ENCODE data around the gene GKN1.
"Not testable (repeated sequence)": the region's sequence is repeated elsewhere in the genome, so short reads cannot be mapped to it uniquely, and the experiment has no call there.

The GKN1 gene, protein sequence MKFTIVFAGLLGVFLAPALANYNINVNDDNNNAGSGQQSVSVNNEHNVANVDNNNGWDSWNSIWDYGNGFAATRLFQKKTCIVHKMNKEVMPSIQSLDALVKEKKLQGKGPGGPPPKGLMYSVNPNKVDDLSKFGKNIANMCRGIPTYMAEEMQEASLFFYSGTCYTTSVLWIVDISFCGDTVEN

GRCh38 chr2:68974251-68974650 lies at the start of gene GKN1:
Gene GKN1 (plus strand): TSS chr2:68974636. CDS start chr2:68974678, 42 bp downstream.
- no peak for DNase-seq (ENCODE audit: low read depth in 2 of 3, low spot score in 2 of 3)

DNA sequence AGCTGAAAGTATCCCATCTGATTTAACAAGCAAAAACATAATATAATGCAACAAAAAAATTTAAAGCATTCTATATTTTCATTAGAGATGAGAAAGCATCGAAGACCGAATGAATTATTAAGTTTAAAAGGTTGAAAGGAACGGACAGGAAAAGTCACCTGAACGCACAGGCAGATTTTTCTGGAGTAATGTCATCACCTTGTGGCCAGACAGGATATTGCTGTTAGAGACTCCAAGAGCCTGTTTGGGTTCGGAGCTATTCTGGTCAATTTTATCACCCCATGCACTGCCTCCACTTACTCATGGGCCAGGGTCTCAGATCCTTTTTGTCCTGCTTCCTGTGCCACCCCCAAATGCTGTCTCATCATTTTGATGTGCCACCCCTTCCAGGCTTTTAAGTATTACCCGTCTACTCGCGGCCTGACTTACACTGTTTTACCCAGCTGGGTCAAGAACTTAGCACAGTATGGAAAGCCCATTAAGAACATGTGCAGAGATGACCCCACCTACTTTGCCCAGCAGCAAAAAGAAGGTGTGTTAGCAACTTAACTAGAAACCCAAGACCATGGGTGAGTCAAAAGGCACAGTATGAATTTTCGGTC lies 49.0 kb upstream of the GKN1 start:
- no peak for DNase-seq (ENCODE audit: low read depth in 2 of 3, low spot score in 2 of 3)

DNA sequence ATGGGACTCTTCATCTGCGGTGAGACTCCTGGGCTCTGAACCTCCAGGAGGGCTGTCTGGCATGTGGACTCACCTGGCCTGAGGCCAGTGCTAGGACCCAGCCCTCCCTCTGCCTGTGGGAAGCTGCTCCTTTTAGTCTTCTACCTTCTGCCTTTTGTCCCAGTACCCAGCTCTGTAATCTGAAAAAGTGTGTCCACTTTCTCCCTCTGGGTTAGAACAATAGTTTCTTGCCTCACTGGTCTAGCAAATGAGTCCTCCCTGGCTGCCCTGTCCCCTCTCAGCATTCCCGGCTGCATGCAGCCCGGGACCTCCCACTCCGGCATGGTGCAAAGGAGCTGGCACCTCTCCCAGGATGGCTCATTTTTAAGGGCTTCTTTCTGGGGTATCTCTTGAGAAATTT lies 47.6 kb upstream of the GKN1 start:
- DNase-seq (ENCODE audit: low read depth in 2 of 3, low spot score in 2 of 3) = no peak

DNA sequence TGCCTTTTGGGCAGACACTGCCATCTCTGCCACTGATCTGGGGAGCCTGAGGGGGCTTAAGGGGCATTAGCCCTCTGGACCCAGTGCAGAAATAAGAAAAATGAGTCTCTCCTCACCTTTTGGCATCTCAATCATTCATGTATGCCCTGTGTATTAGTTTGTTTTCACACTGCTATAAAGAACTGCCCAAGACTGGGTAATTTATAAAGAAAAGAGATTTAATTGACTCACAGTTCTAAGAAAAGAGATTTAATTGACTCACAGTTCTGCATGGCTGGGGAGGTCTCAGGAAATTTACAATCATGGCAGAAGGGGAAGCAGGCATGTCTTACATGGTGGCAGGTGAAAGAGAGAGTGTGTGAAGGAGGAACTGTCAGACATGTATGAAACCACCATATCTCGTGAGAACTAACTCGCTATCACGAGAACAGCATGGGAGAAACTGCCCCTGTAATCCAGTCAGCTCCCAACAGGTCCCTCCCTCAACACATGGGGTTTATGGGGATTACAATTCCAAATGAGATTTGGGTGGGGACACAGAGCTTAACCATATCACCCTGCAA lies 43.2 kb upstream of the GKN1 start:
- DNase-seq (ENCODE audit: low read depth in 2 of 3, low spot score in 2 of 3) = no peak

DNA sequence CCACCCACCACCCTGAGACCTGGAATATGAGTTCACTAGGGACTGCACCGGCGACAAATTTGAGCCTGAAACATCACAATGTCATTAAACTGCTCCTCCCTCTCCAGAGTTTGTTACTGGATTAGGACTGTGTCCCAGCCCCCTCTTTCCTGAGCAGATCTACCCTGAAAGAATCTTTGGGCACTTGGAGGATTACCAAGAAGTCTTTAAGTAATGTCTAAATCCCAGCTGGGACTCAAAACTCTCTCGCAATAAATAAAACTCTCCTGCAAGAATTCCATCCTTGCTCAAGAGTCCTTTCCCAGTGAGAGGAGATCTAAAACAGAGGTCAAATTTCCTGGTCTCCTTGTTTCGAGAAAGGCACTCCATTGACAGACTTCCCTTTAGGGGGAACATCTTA lies 42.6 kb upstream of the GKN1 start:
- DNase-seq (ENCODE audit: low read depth in 2 of 3, low spot score in 2 of 3) = no peak

GRCh38 chr2:68932402-68932801 lies 42.0 kb upstream of the GKN1 start:
- no peak for DNase-seq (ENCODE audit: low read depth in 2 of 3, low spot score in 2 of 3)

GRCh38 chr2:68934021-68934420 lies 40.4 kb upstream of the GKN1 start:
- DNase-seq (ENCODE audit: low read depth in 2 of 3, low spot score in 2 of 3) = no peak

GRCh38 chr2:68935471-68935870 lies 39.0 kb upstream of the GKN1 start:
- DNase-seq (ENCODE audit: low read depth in 2 of 3, low spot score in 2 of 3) = no peak

DNA sequence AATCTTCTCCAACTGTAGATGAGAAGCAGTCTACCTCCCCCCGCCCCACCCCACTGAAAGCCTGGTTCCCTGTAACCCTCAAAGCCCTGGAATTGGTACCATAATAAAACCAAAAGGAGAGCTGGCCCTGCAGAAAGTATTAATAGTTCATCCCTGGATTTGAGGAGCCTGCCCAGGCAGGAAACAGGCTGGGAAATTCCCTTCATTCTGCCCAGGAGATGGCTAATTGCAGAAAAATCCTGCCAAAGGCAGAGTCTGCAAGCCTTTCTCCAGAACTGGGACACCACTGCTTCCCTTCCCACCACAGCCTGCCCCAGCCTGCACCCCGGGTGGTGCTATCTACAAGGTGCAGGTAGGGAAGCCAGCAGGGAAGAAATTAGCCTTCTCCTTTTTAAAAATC lies 38.0 kb upstream of the GKN1 start:
- no peak for DNase-seq (ENCODE audit: low read depth in 2 of 3, low spot score in 2 of 3)

GRCh38 chr2:68936889-68937288 lies 37.5 kb upstream of the GKN1 start:
- DNase-seq (ENCODE audit: low read depth in 2 of 3, low spot score in 2 of 3) = no peak

- DNase-seq (ENCODE audit: low read depth in 2 of 3, low spot score in 2 of 3) = no peak
These were observed 36.9 kb upstream of the GKN1 start for GRCh38 chr2:68937346-68938055.

GRCh38 chr2:68938938-68939337 lies 35.5 kb upstream of the GKN1 start:
- DNase-seq (ENCODE audit: low read depth in 2 of 3, low spot score in 2 of 3) = no peak

DNA sequence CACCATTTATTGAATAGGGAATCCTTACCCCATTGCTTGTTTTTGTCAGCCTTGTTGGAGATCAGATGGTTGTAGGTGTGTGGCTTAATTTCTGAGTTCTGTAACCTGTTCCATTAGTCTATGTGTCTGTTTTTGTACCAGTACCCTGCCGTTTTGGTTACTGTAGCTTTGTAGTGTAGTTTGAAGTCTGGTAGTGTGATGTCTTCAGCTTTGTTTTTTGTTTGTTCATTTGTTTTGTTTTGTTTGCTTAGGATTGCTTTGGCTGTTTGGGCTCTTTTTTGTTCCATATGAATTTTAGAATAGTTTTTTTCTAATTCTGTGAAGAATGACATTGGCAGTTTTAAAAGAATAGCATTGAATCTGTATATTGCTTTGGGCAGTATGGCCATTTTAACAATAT lies 34.5 kb upstream of the GKN1 start:
- no peak for DNase-seq (ENCODE audit: low read depth in 2 of 3, low spot score in 2 of 3)

DNA sequence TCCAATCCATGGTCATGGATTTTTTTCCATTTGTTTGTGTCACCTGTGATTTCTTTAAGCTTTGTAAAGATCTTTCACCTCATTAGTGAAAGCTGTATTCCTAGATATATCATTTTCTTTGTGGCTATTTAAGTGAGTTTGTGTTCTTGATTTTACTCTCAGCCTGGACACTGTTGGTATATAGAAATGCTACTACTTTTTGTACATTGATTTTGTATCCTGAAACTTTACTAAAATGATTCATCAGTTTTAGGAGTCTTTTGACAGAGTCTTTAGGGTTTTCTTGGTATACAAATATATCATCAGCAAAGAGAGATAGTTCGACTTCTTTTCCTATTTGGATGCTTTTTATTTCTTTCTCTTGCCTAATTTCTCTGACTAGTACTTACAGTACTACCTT lies 34.1 kb upstream of the GKN1 start:
- DNase-seq (ENCODE audit: low read depth in 2 of 3, low spot score in 2 of 3) = no peak

GRCh38 chr2:68942827-68943226 lies 31.6 kb upstream of the GKN1 start:
- no peak for DNase-seq (ENCODE audit: low read depth in 2 of 3, low spot score in 2 of 3)

- peak in 2 of 3 experiments; percentile 7 to 41 for DNase-seq (ENCODE audit: low read depth in 2 of 3, low spot score in 2 of 3)
These were observed 30.6 kb upstream of the GKN1 start for GRCh38 chr2:68943581-68944568.

DNA sequence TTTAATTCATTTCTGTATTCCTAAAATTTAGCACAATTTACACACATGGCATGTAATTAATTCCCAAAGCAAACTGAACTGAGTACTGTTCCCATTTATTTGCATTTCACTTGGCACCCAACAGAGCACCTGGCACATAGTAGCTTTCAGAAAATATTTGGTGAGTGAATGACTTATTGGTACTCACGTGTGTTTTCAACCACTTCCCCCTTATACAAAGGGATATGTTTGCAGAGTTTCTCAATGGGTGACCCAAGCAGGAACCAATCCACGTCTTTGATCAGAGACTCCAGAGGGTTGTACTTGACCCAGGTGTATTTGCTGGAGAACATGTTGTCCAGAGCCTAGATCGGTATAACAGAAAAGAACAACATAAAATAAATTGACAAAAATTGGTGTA lies 28.3 kb upstream of the GKN1 start:
- no peak for DNase-seq (ENCODE audit: low read depth in 2 of 3, low spot score in 2 of 3)

DNA sequence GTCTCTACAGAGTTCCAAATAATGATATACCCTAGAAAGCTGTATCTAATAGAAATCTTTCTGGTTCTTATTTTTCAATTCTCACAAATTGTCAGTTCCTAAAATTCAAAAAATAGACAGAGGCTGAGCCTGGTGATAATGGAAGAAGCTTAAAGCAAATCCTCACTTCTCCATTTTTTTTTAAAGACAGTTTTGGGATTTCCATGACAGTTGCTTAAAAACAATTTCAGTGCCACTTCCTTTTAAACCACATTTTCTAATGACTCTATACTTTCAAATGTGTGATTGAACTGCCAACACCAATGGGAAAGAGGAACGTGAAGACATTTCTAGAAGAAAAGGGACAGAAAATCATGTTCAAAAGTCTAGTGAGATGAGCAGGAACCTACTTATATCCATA lies 25.7 kb upstream of the GKN1 start:
- no peak for DNase-seq (ENCODE audit: low read depth in 2 of 3, low spot score in 2 of 3)

DNA sequence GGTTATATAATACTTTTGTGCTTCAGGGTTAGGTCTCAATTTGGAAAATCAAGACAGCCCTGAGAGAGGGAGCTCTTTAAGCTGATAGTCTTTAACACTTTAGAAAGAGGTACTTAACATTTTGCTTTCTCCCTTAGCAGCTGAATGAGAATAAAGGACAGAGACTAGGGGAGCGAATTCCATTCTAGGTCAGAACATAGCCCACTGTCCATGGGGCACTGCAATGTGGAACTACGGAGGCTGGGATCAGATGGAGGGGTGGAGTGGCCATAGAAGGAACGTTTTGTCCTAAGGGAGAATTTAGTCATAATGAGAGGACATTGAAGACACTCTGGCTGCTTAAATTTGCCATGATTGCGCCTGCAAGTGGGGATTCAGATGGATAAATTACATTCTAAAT lies 22.5 kb upstream of the GKN1 start:
- DNase-seq (ENCODE audit: low read depth in 2 of 3, low spot score in 2 of 3) = no peak

- no peak for DNase-seq (ENCODE audit: low read depth in 2 of 3, low spot score in 2 of 3)
These were observed 21.4 kb upstream of the GKN1 start, which contains the start of gene GKN2 for GRCh38 chr2:68952887-68953521. Gene GKN2 (minus strand): TSS chr2:68952893. CDS start chr2:68952861, 32 bp downstream.

GRCh38 chr2:68955432-68955831 lies 19.0 kb upstream of the GKN1 start:
- not testable (repeated sequence) for DNase-seq (ENCODE audit: low read depth in 2 of 3, low spot score in 2 of 3)

Measured in activated CD8-positive, alpha-beta memory T cell treated with anti-CD3 and anti-CD28 coated beads for 48 hours (primary cell).